Esophagus squamous epithelium (tissue), 4 donors: ENCODE results near the gene CGNL1.

Experiments used
- POLR2A ChIP-seq, 4 donors: fragments of 450-650 bp; IDR thresholded peaks; one replicate each; pipeline ENCODE4 v1.6.1; 2017; ENCODE audit warnings: antibody characterized with exemption in 4 of 4, mild to moderate bottlenecking in 4 of 4, moderate library complexity in 3 of 4
- TF ChIP-seq, protein P1 (sequence below), 6 experiments: fragments of 450-650 bp in 4 of 6; fragments of 200-600 bp in 2 of 6; sonication (generic) in 2 of 6; IDR thresholded peaks; one replicate each; pipeline ENCODE4 v1.5.1; 2016 to 2019; ENCODE audit warnings: antibody characterized with exemption in 6 of 6, mild to moderate bottlenecking in 4 of 6, moderate library complexity in 4 of 6

DNA sequence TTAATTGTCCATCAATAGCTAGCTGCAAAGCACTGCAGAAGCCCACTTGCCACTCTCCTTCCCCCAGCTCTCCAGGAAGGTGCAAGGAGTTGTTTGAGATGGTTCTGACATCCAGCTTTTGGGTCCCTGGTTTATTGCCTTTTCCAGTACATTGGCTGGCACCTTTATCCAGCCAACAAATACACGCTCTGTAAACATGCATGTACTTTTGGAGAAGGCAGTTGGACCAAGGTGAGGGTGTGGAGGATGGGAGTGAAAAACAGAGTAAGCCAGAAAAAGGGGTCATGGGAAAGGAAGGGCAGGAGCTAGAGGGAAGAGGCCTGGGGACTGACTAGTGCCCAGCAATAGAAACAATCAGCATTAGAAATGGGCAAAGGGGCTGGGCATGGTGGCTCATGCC, 102.7 kb downstream of the CGNL1 start:
- TF ChIP-seq, protein P1, sequence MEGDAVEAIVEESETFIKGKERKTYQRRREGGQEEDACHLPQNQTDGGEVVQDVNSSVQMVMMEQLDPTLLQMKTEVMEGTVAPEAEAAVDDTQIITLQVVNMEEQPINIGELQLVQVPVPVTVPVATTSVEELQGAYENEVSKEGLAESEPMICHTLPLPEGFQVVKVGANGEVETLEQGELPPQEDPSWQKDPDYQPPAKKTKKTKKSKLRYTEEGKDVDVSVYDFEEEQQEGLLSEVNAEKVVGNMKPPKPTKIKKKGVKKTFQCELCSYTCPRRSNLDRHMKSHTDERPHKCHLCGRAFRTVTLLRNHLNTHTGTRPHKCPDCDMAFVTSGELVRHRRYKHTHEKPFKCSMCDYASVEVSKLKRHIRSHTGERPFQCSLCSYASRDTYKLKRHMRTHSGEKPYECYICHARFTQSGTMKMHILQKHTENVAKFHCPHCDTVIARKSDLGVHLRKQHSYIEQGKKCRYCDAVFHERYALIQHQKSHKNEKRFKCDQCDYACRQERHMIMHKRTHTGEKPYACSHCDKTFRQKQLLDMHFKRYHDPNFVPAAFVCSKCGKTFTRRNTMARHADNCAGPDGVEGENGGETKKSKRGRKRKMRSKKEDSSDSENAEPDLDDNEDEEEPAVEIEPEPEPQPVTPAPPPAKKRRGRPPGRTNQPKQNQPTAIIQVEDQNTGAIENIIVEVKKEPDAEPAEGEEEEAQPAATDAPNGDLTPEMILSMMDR (IDR thresholded peaks at IDR 0.05) = no peak
- no peak for TF ChIP-seq POLR2A (IDR thresholded peaks at IDR 0.05)
